BE2C (cell line): ENCODE results near the gene ZIM2.
"Not testable (repeated sequence)": the region's sequence is repeated elsewhere in the genome, so short reads cannot be mapped to it uniquely, and the experiment has no call there.

Experiments
- DNase-seq: peaks from one replicate; pipeline ENCODE4 v3.0.0-alpha.2; 2020
- H3K27me3 ChIP-seq: fragments of 250-450 bp; sonication (Bioruptor Pico); 2 replicates; pipeline ENCODE4 v1.5.1; 2020; ENCODE audit warnings: mild to moderate bottlenecking
- H3K36me3 ChIP-seq: fragments of 250-450 bp; sonication (Bioruptor Pico); 2 replicates; pipeline ENCODE4 v1.5.1; 2020; ENCODE audit warnings: mild to moderate bottlenecking
- H3K4me1 ChIP-seq: fragments of 250-450 bp; sonication (Bioruptor Pico); 2 replicates; pipeline ENCODE4 v1.5.1; 2020
- H3K4me3 ChIP-seq: 2 replicates; pipeline ENCODE4 v1.5.1; 2011; ENCODE audit warnings: low read depth, low read length
- H3K9me3 ChIP-seq: fragments of 250-450 bp; sonication (Bioruptor Pico); 2 replicates; pipeline ENCODE4 v1.5.1; 2020
- CTCF ChIP-seq: IDR thresholded peaks from 2 replicates; pipeline ENCODE4 v1.5.1; 2012; ENCODE audit warnings: mild to moderate bottlenecking, low read depth, low read length

ZIM2 gene

GRCh38 chr19:56864443-56865125 is 24.1 kb upstream of the ZIM2 start:
- Histone ChIP-seq H3K9me3 (no peaks in the 10 kb centered on the region), H3K4me1 (no peaks in the 10 kb centered on the region), H3K36me3 (no peaks in the 10 kb centered on the region), H3K27me3 (no peaks in the 10 kb centered on the region), H3K4me3 (no peak overlapping the region)
- no peak for TF ChIP-seq CTCF
- no peak for DNase-seq

GRCh38 chr19:56862741-56863140 is 22.2 kb upstream of the ZIM2 start:
- H3K4me1 ChIP-seq, result no peaks in the 10 kb centered on the region
- H3K9me3 ChIP-seq, result no peaks in the 10 kb centered on the region
- TF ChIP-seq CTCF, result no peak
- no peak overlapping the region for H3K4me3 ChIP-seq
- no peak for DNase-seq
- no peaks in the 10 kb centered on the region for H3K36me3 ChIP-seq
- H3K27me3 ChIP-seq, result no peaks in the 10 kb centered on the region

- not testable (repeated sequence) for H3K4me1 ChIP-seq, DNase-seq, H3K36me3 ChIP-seq, H3K9me3 ChIP-seq, H3K4me3 ChIP-seq, H3K27me3 ChIP-seq
Observed at GRCh38 chr19:56860409-56860808, 19.9 kb upstream of the ZIM2 start.

- no peaks in the 10 kb centered on the region for H3K4me1 ChIP-seq
Observed at GRCh38 chr19:56858026-56858425, 17.5 kb upstream of the ZIM2 start.

GRCh38 chr19:56856822-56857221 is 16.3 kb upstream of the ZIM2 start:
- H3K4me1 ChIP-seq, result no peaks in the 10 kb centered on the region
- H3K9me3 ChIP-seq, result no peaks in the 10 kb centered on the region; the same call in 1 of the 2 replicates
- no peak for TF ChIP-seq CTCF
- no peaks in the 10 kb centered on the region for H3K27me3 ChIP-seq
- no peaks in the 10 kb centered on the region for H3K36me3 ChIP-seq
- H3K4me3 ChIP-seq, result no peak overlapping the region
- no peak for DNase-seq

More at GRCh38 chr19:56858026-56858425, 17.5 kb upstream of the ZIM2 start:
- TF ChIP-seq CTCF, result no peak
- H3K4me3 ChIP-seq, result no peak overlapping the region
- H3K9me3 ChIP-seq, result no peaks in the 10 kb centered on the region; the same call in 1 of the 2 replicates
- no peaks in the 10 kb centered on the region for H3K36me3 ChIP-seq
- no peaks in the 10 kb centered on the region for H3K27me3 ChIP-seq
- no peak for DNase-seq

GRCh38 chr19:56852361-56852760 is 11.8 kb upstream of the ZIM2 start:
- H3K27me3 ChIP-seq, H3K4me3 ChIP-seq, H3K9me3 ChIP-seq, H3K4me1 ChIP-seq, DNase-seq, H3K36me3 ChIP-seq: not testable (repeated sequence)

GRCh38 chr19:56848166-56848565 is 7.6 kb upstream of the ZIM2 start:
- no peak overlapping the region for H3K4me3 ChIP-seq
- TF ChIP-seq CTCF, result no peak

More at GRCh38 chr19:56848166-56848565, 7.6 kb upstream of the ZIM2 start:
- Histone ChIP-seq H3K36me3 (no peaks in the 10 kb centered on the region), H3K27me3 (no peaks in the 10 kb centered on the region), H3K4me1 (no peaks in the 10 kb centered on the region), H3K9me3 (no peaks in the 10 kb centered on the region)
- DNase-seq, result no peak
